NCI-H82 treated with DMSO at 0.1 percent for 48 hours (cell line): ENCODE measurements around the gene OAT.
"Not testable (repeated sequence)": the region's sequence is repeated elsewhere in the genome, so short reads cannot be mapped to it uniquely, and the experiment has no call there.

Source experiments
- DNase-seq: peaks from one replicate; lab custom pipeline; 2025; ENCODE audit not compliant: unreplicated experiment; lab: John Stamatoyannopoulos, UW

The OAT gene

DNA sequence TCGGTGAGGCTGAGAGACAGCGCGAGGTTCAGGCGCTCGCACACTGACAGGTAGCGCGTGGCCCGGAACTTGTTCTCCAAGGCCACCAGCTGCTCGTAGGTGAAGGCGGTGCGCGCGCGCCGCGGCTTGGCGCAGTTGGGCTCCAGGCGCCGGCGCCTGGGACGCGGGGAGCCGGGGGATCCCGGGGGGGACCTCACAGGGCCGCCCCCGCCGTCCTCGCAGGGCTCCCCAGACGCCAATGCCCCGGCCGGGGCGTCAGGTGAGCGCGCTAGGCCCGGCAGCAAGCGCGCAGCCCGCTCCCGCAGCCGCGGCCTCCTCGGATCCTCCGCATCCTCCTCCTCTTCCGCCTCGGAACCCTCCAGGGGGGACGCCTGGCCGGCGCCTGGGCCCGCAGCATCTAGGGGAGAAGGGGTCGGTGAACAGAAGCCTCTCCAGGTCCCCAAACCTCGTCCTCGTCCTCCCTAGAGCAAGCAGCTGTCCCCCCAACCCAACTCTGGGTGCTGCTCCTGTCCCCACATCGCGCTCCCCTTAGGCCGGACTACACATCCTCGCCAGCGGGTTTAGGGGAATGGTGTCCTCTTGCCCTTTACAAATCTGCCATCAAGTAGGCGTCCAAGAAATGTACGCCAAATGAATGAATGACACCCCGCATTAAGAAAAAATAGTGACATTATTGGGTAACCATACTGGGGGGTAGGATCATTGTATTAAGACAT, 29.2 kb upstream of the OAT start:
- no peak for DNase-seq

DNA sequence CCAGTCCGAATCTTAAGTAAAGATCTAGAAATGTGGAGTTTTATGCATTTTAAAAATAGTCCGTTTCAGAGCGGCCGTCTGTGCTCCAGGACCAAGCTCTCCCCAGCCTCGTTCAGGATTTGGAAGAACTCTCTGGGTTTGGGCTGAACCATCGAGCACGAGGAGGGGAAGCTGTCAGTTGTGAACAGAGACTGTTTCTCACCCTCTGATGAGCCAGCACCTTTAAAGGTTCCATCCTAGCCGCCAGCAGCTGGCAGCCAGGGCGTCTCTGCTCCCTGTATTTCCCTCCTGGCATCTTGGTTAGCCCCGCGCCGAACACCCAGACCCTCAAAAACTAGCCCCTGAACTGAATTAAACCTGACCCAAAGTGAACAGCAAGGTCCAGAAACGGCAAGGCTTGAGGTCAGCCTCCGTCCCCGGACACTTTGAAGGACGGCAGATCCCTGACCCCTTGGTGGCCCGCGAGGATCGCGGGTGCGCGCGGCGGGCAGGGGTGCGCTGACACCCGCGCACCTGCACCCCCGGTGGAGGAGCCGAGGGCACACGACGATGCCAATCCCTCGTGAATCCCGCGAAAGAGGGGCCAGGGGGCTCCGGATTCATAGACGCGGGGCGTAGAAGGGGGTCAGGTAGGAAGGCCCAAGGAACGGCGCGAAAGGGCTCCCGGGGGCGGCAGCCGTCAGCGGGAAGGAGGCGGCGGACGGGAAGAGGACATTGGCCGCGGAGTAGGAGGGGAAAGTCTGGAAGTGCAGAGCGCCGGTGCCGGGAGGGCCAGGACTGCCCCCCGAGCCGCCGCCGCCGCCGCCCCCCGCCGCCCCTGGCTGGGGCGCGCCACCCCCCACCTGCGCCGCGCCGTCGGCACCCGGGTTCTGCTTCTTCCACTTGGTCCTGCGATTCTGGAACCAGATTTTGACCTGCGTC, 28.4 kb upstream of the OAT start:
- DNase-seq: no peak

DNA sequence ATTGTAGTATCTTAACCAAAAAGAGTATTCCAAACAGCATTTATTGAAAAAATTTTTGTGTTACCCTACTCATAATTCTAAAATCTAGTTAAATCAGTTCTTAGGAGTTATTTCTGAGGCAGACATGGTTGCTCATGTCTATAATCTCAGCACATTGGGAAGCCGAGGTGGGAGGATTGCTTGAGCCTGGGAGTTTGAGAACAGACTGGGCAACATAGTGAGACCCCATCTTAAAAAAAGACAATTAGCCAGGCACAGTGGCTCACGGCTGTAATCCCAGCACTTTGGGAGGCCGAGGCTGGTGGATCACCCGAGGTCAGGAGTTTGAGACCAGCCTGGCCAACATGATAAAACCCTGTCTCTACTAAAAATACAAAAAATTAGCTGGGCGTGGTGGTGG, 23.0 kb upstream of the OAT start:
- not testable (repeated sequence) for DNase-seq

DNA sequence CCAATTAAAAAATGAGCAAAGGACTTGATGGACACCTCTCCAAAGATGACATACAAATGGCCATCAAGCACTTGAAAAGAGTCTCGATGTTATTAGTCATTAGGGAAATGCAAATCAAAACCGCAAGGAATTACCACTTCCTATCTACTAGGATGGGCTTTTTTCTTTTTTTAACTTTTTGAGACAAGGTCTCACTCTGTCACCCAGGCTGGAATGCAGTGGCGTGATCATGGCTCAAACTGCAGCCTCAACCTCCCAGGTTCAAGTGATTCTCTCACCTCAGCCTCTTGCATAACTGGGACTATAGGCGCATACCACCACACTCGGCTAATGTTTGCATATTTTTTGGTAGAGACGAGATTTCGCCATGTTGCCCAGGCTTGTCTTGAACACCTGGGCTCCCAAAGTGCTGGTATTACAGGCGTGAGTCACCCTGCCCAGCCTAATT, 17.5 kb upstream of the OAT start:
- no peak for DNase-seq

DNA sequence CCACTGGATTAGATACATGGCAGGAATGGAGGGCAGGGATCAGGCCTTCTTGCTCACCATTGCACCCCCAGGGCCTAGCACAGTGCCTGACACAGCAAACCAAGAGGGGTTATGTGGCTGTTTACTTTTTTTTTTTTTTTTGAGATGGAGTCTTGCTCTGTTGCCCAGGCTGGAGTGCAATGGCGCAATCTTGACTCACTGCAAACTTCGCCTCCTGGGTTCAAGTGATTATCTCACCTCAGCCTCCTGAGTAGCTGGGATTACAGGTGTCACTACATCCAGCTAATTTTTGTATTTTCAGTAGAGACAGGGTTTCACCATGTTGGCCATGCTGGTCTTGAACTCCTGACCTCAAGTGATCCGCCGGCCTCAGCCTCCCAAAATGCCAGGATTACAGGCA, 17.0 kb upstream of the OAT start:
- DNase-seq: not testable (repeated sequence)

DNA sequence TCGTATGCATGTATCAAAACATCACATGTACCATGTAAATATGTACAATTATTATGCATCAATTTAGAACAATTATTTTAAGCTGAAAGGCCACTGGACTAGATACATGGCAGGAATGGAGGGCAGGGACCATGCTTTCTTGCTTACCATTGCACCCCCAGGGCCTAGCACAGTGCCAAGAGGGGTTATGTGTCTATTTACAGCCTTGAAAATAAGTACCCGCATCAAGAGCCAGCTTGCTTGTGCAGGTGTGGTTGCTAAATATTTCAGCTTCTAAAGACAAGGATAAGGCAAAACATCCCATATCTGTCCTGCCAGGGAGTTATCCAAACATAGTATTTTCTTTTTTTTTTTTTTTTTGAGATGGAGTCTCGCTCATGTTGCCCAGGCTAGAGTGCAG, 14.7 kb upstream of the OAT start:
- no peak for DNase-seq

DNA sequence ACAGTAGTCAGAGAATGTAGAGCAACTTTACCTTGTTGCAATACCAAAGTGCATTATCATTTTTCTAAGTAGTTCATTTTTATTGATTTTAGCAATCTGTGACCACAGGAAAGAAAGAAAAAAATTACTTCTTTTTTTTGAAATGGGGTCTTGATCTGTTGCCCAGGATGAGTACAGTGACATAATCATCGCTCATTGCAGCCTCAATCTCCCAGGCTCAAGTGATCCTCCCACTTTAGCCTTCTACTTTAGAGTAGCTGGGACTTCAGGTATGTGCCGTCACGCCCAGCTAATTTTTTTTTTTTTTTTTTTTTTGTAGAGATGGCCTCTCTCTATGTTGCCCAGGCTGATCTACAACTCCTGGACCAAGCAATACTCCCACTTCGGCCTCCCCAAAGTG, 11.4 kb upstream of the OAT start:
- no peak for DNase-seq

DNA sequence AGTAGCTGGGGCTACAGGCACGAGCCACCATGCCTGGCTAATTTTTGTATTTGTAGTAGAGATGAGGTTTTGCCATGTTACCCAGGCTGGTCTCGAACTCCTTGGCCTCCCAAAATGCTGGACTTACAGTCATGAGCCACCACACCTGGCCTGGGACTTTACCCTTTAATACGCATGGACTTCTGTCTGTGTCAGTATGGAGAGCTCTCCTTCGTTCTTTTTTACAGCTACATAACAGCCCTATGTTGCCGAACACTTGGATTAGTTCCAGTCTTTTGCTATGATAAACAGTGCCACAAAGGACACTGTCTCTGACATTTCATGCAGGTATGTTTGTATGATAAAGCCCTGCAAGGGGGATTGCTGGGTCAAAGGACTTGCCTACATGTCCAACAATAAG, 10.9 kb upstream of the OAT start:
- no peak for DNase-seq

DNA sequence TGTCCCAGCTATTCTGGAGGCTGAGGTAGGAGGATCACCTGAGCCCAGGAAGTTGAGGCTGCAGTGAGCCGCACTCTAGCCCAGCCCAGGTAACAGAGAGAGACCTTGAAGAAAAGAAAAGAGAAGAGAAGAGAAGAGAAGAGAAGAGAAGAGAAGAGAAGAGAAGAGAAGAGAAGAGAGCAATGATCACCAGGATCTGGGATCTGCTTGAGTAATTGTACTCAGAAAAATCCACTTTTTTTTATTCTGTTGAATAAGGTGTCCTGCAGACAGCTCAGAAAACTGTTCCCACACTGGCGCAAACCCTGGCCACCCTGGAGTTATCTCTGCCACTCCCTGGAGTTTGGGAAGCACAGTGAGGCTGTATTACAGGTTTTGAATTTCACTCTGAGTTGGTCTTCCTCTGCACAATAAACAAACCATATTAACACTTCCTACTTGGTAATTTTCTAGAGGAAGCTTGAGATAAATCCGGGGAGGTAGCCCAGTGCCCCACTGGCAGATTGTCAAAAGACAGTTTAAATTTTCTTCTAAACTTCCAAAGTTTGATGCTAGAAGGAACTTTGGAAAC, 9.6 kb upstream of the OAT start:
- no peak for DNase-seq

DNA sequence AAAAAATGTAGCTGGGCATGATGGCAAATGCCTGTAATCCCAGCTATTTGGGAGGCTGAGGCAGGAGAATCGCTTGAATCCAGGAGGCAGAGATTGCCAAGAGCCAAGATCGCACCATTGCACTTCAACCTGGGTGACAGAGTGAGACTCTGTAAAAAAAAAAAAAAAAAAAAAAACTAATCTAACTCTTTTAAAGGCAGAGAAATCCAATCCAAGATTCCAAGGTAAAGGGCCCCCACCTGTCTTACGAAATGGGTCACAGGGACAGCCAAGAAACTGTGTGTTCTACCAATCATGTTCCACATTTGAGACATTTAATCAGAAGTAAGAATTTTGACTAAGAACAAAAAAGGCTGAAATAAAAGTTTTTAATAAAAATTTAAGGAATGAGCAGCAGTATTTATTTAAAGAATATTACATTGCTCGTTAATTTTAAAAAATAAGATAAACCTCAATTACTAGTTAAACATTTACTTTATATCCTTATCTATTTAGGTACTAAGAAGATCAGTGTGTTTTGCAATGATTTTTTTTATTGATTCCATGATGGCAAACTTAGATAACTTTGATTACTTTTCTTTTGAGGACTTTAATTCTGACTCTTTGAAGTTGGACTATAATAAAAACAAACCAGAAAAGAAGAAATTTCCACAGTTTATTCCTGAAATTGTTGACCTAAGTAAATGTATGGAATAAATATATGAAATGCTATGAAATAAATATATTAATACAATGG, 6.7 kb upstream of the OAT start:
- DNase-seq: no peak

DNA sequence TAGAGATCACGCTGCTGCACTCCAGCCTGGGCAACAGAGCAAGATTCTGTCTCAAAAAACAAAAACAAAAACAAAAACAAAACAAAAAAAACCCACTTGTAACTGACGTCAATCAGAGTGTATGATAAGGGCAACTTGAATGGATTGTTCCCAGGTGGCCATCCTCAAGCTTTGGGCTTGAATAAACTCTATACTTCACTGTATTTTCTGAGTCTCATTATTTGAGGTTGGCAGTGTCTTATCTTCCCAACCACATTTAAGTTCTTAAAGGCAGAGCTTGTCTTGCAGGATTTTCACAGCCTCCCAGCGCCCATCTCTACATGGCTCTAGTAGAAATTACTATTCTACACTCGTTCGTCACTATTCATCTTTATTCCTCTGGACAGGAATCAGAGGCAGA, 5.1 kb upstream of the OAT start:
- DNase-seq: no peak

DNA sequence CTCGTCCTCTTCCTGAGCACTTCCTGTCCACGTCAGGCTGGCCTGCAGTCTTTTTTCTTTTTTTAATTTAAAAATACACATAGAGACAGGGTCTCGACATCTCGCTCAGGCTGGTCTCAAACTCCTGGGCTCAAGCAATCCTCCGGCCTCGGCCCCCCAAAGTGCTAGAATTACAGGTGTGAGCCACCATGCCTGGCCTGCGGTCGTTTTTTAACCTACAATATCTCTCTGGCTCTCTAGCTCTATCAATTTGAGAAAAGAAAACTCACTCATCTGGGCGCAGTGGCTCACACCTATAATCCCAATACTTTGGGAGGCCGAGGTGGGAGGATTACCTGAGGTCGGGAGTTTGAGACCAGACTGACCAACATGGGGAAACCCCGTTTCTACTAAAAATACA, 4.0 kb upstream of the OAT start:
- DNase-seq: no peak

DNA sequence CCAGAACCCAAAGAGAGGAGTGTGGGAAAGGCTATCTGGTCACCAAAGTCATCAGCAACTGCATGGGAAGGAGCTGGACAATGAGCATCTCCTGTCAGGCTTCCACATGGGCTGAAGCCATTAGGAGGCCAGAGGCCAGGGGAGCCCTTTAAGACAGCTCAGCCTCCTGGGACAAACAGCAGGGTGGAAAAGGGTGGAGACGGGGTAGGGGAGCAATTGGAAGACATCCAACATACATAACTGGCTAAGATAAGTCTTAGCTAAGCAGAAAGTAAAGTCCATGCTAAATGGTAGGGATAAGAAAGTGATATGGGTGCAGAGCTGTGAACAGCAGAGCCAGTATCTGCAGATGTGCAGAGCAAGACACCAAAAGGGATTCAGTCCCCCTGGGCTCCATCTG, 1.5 kb upstream of the OAT start:
- DNase-seq: no peak

DNA sequence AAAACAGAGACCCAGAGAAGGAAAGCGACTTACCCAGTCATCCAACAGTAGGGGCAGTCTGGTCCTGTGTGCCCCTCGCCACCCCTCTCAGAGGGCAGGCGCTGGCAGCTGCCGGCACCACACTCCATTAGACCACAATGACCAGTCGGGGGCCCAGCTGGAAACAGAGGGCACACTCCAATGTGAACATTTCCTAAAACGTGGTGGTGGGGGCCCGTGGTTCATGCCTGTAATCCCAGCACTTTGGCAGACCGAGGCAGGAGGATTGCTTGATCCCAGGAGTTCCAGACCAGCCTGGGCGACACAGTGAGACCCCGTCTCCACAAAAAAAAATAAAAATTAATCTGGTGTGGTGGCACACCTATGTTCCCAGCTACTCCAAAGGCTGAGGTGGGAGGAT, 912 bp upstream of the OAT start:
- no peak for DNase-seq

DNA sequence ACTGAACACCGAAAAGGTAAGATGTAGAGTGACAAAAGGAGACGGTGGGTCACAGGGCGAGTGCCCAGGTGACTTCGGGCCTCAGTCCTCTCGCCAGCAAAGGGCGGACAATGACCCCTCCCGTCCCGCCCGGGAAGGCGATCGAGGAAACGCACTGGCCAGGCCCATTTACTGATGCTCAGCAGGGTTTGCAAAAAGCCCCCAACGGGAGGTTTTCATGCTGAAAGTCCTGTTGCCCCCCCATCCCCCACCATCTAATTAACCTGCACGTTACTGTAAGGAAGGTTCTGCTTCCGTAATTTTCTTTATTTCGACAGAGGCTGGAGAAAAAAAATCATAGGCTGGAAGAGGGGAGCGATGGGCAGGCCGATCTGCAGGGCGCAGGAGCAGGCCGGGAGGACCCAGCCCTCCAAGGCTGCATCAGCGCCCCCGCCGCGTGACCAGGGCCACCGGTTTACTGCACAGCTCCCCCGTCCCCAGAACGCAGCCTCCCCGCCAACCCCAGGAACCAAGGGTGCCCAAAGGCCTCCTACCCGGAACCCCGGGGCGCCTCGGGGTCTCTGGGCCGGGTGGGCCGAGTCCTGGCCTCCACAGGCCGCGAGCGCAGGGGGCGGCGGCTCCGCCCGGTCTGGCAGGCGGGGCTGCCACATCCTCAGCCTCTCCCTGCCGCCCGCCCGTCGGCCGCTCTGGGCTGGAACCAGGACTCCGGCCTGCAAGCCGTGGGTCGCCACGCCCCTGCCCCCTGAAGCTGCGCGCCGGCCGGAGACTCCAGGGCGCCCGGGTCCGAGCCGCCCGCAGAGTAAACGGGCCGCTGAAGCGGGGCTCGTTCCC, 613 bp downstream of the OAT start:
- DNase-seq: no peak

DNA sequence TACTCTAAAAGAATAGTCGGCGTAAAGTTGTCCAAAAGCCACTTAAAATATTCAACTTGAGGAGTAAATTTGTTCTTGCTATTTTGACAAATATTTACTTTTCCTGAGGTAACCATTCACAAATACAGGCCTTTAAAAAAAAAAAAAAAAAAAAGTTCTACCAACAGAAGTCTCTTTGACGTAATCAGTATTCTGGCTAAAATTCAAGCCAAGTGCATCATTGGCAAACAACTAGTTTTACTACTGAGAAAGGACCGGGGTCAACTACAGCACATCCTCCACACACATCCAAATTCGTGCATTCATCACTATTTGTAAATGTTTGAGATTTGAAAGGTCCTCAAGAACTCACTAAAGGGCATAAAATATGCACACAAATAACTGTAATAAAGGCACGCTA, 2.0 kb downstream of the OAT start:
- no peak for DNase-seq

DNA sequence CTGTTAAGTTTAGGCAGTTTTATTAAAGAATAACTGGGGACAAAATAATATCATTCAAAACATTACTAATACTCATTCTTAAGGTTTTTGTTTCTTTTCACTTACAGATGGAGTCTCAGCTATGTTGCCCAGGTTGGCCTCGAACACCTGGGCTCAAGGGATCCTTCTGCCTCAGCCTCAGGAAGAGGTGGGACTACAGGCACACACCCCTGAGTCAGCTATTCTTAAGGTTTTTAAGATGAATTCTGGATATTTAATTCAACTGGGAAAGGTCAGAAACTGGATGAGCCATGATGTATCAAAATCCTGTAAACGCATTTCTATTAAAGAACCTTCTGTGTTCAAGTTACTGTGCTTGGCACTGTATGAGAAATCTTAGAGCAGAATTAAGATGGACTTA, 3.5 kb downstream of the OAT start:
- DNase-seq: no peak

DNA sequence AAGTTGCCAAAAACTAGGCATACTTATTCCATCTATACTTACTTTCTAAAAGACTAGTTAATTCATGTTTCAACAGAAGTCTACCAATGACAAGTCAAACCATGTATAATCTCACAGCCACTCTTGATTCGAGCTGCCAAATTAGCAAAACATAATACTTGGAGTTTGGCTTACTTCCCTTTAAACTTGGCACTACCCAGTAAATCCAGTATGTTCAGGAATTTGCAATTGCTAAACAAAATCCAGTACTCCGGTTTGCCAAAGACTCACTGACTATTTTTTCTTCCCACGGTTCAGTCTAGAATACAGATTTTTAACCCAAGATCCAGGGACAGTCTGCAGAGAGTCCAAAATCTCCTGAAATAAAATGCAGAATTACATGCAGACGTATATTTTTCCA, 4.6 kb downstream of the OAT start:
- DNase-seq: no peak

DNA sequence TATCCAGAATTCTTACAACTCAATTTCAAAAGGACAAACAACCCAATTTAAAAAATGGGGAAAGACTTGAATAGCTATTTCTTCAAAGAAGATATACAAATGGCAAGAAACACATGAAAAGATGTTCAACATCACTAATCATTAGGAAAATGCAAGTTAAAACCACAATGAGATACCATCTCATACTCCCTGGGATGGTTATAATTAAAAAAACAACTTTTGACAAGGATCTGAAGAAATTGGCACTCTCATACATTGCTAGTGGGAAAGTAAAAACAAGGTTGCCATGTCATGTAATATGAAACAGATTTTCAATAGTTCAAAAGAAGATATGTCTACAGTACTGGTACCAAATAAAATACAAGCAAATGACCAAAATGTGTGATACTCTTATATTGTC, 9.0 kb downstream of the OAT start:
- DNase-seq: no peak

DNA sequence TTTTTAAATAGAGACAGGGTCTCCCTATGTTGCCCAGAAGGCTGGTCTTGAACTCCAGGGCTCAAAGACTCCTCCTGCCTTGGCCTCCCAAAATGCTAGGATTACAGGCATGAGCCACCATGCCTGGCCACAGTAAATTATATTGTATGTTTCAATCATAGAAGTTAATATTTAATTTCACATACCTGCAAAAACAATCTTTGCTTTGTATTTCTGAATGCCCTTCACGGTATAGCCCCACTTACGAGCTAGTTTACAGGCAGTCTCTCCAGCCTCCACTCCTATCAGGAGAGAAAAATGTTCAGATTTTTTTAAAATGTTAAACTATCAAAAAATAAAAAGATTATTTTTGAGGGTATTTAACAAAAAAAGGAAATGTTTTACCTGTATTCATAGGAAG, 10.4 kb downstream of the OAT start:
- no peak for DNase-seq

DNA sequence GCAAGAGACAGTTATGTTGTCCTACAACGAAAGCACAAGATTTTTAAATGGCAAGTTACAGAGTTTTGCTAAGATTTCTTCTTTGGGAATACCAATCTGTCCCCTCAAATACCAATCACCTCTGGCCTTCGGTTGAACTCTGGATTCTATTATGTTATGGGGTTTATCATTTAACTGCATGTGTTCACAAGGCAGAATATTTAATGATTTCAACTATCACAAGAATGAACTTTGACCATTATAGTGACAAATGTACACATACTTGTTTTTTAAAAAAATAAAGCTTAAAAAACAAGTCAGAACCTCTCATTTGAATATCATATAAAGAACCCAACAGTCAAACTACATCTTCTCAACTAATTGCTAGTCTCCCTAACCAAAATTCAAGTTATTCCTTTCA, 11.3 kb downstream of the OAT start:
- DNase-seq: no peak
